Central memory CD8-positive, alpha-beta T cell (primary cell): ENCODE results near the gene SP140L.
"Not testable (repeated sequence)": the region's sequence is repeated elsewhere in the genome, so short reads cannot be mapped to it uniquely, and the experiment has no call there.

ENCODE experiments used
- ATAC-seq: fragments of 150-1000 bp; cut with Tn5 transposase; replicated peaks from 2 replicates; pipeline ENCODE4 v1.10.0; 2022; ENCODE audit warnings: mild to moderate bottlenecking, moderate FRiP score, moderate number of reproducible peaks; ENCODE audit not compliant: poor library complexity, severe bottlenecking; ENCODE audit errors: extremely low read depth
- DNase-seq, 2 donors: peaks; one replicate each; pipeline ENCODE4 v3.0.0; 2021; ENCODE audit warnings: low spot score in 2 of 2
- H3K27ac Mint-ChIP-seq: one replicate; pipeline ENCODE4 v1.8.0; 2022; ENCODE audit warnings: low read depth, mild to moderate bottlenecking, moderate library complexity, mixed read lengths
- H3K27me3 Mint-ChIP-seq: one replicate; pipeline ENCODE4 v1.8.0; 2022; ENCODE audit warnings: mixed read lengths
- H3K36me3 Mint-ChIP-seq: one replicate; pipeline ENCODE4 v1.8.0; 2022; ENCODE audit warnings: mild to moderate bottlenecking, moderate library complexity, mixed read lengths; ENCODE audit not compliant: insufficient read depth
- H3K4me1 Mint-ChIP-seq: one replicate; pipeline ENCODE4 v1.8.0; 2022; ENCODE audit warnings: mixed read lengths
- H3K4me3 Mint-ChIP-seq: one replicate; pipeline ENCODE4 v1.8.0; 2022; ENCODE audit warnings: mild to moderate bottlenecking, moderate library complexity, mixed read lengths
- H3K9me3 Mint-ChIP-seq: one replicate; pipeline ENCODE4 v1.8.0; 2022; ENCODE audit warnings: mixed read lengths

The SP140L gene

DNA sequence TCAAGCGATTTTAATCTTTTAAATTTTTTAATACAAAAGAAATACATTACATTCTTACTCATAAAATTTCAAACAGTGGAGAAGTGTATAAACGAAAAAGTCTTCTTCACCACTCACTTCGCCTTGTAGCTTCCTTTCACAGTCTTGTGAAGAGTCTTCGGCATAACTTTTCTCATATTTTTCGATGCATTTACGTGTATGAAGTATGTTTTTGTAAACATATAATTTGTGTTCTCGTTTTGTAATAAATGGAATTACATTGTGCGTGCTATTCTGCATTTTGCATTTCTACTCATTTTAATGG is 1.1 kb downstream of the SP140L start:
- H3K4me1 Mint-ChIP-seq, result peaks cover 74% of the 10 kb centered on the region
- H3K9me3 Mint-ChIP-seq, result no peaks in the 10 kb centered on the region
- H3K27me3 Mint-ChIP-seq, result no peaks in the 10 kb centered on the region
- peak overlapping the region; percentile 98 for H3K27ac Mint-ChIP-seq
- H3K36me3 Mint-ChIP-seq, result peaks cover 32% of the 10 kb centered on the region
- no peak for ATAC-seq
- no peak for DNase-seq
- H3K4me3 Mint-ChIP-seq, result peak overlapping the region; percentile 98

DNA sequence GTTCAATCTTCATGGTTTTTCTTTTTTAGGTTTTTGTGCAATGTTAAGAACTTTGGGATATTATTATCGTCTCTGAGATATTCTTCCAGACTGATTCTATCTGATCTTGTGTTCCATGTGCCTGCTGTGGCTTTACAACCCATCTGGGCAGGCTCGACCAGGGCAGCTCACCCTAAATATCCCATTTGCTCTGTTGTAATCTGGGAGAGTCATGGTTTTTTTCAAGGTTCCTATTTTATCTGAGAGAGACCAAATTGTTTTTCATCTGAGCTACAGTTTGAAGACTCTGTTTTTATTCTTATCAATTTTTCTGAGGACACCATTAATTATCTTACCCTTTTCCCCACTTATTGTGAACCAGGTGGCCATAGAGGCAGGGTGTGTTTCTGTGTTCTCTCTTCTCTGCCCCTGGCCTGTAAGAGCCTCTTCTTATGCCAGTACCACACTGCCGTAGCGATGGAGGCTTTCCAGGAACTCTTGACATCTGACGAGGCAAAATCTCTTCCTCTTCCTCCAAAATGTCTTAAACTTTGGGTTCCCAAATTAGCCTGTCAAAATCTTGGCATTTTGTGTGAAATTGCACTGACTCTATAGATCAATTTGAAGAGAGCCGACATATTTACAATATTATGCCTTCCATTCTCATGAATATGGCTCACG is 3.1 kb downstream of the SP140L start:
- H3K27me3 Mint-ChIP-seq, result no peaks in the 10 kb centered on the region
- H3K4me3 Mint-ChIP-seq, result peak overlapping the region; percentile 98
- ATAC-seq (no peak), DNase-seq (no peak)
- H3K4me1 Mint-ChIP-seq, result peaks cover 90% of the 10 kb centered on the region
- H3K27ac Mint-ChIP-seq, result peak overlapping the region; percentile 98
- H3K9me3 Mint-ChIP-seq, result no peaks in the 10 kb centered on the region
- H3K36me3 Mint-ChIP-seq, result peaks cover 44% of the 10 kb centered on the region

- ATAC-seq (no peak), DNase-seq (no peak)
- Mint-ChIP-seq H3K27ac (peak overlapping the region; percentile 98), H3K36me3 (peaks cover 46% of the 10 kb centered on the region), H3K4me3 (peak overlapping the region; percentile 98), H3K4me1 (peaks cover 91% of the 10 kb centered on the region), H3K27me3 (no peaks in the 10 kb centered on the region), H3K9me3 (no peaks in the 10 kb centered on the region)
These were observed 3.7 kb downstream of the SP140L start for GRCh38 chr2:230330725-230331124.

- Mint-ChIP-seq H3K27me3 (no peaks in the 10 kb centered on the region), H3K27ac (peak overlapping the region; percentile 19), H3K4me3 (peak overlapping the region; percentile 44), H3K9me3 (no peaks in the 10 kb centered on the region), H3K4me1 (peaks cover 59% of the 10 kb centered on the region), H3K36me3 (peaks cover 27% of the 10 kb centered on the region)
- ATAC-seq, result no peak
- no peak for DNase-seq
These were observed 8.5 kb downstream of the SP140L start for GRCh38 chr2:230335461-230335863.

DNA sequence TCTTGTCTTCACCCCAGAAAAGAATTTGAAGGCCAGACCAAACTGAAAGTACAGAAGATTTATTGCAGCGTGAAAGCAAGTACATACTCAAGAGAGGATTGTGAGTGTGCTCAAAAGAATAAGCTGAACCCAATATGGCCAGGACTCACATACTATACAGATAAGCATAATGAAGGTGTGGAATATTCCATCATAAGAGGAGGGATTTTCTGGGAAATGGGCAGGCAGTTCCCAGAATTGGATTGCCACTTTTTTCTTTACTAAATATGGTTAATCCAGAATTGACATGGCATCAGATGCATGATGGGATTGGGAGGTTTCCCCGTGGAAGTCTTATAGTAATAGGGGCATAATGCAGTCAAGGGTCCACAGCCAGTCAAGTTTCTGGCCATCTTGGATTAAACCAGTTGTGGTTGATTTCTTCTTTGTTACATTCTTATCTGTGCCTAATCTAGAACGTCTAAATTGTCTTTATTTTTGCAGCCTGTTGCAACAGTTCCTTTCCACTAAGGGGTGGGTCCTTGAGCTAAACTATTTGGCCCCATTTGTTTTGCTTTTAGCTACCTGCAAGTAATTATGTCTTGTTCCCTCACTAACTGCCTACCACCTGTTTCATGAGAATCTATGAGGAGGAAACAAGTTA is 9.0 kb downstream of the SP140L start:
- Mint-ChIP-seq H3K27me3 (no peaks in the 10 kb centered on the region), H3K27ac (peak overlapping the region; percentile 19), H3K4me3 (peak overlapping the region; percentile 44), H3K4me1 (peaks cover 54% of the 10 kb centered on the region), H3K36me3 (peaks cover 27% of the 10 kb centered on the region), H3K9me3 (no peaks in the 10 kb centered on the region)
- no peak for DNase-seq
- ATAC-seq, result no peak

- DNase-seq, result peak in 1 of 2 donors; percentile 65
- Mint-ChIP-seq H3K4me3 (peak overlapping the region; percentile 69), H3K36me3 (peaks cover 17% of the 10 kb centered on the region), H3K27ac (peak overlapping the region; percentile 86), H3K4me1 (peaks cover 46% of the 10 kb centered on the region), H3K9me3 (peaks cover 13% of the 10 kb centered on the region)
- H3K27me3 Mint-ChIP-seq, ATAC-seq: not testable (repeated sequence)
These were observed 15.0 kb downstream of the SP140L start for GRCh38 chr2:230341936-230342528.

GRCh38 chr2:230343041-230343624 is 16.1 kb downstream of the SP140L start:
- peaks cover 56% of the 10 kb centered on the region for H3K4me1 Mint-ChIP-seq
- DNase-seq, ATAC-seq, H3K27me3 Mint-ChIP-seq: not testable (repeated sequence)
- peaks cover 18% of the 10 kb centered on the region for H3K36me3 Mint-ChIP-seq
- peak overlapping the region; percentile 69 for H3K4me3 Mint-ChIP-seq
- peaks cover 13% of the 10 kb centered on the region for H3K9me3 Mint-ChIP-seq
- peak overlapping the region; percentile 86 for H3K27ac Mint-ChIP-seq

DNA sequence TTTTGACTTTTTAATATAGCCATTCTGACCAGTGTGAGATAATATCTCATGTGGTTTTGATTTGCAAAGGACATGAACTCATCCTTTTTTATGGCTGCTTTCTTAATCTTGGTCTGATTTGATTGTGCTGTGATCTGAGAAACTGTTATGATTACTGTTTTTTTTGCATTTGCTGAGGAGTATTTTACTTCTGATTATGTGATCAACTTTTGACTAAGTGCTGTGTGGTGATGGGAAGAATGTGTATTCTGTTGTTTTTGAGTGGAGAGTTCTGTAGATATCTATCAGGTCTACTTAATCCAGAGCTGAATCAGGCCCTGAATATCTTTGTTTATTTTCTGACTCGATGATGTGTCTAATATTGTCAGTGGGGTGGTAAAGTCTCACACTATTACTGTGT is 16.8 kb downstream of the SP140L start:
- Mint-ChIP-seq H3K36me3 (peaks cover 18% of the 10 kb centered on the region), H3K4me3 (peak overlapping the region; percentile 69), H3K27me3 (no peaks in the 10 kb centered on the region), H3K9me3 (peaks cover 13% of the 10 kb centered on the region), H3K27ac (peak overlapping the region; percentile 86), H3K4me1 (peaks cover 63% of the 10 kb centered on the region)
- DNase-seq (no peak), ATAC-seq (peak; percentile 47)

GRCh38 chr2:230346465-230346864 is 19.5 kb downstream of the SP140L start:
- Mint-ChIP-seq H3K4me3 (no peak overlapping the region), H3K36me3 (peaks cover 22% of the 10 kb centered on the region), H3K27me3 (no peaks in the 10 kb centered on the region), H3K4me1 (peaks cover 81% of the 10 kb centered on the region), H3K9me3 (peaks cover 13% of the 10 kb centered on the region), H3K27ac (peak overlapping the region; percentile 86)
- ATAC-seq (no peak), DNase-seq (no peak)

- H3K27ac Mint-ChIP-seq, result peak overlapping the region; percentile 86
- ATAC-seq (no peak), DNase-seq (no peak)
- no peak overlapping the region for H3K4me3 Mint-ChIP-seq
- peaks cover 84% of the 10 kb centered on the region for H3K4me1 Mint-ChIP-seq
- peaks cover 23% of the 10 kb centered on the region for H3K36me3 Mint-ChIP-seq
- no peaks in the 10 kb centered on the region for H3K27me3 Mint-ChIP-seq
- peaks cover 13% of the 10 kb centered on the region for H3K9me3 Mint-ChIP-seq
These were observed 20.0 kb downstream of the SP140L start for GRCh38 chr2:230346921-230347533.

GRCh38 chr2:230347659-230348305 is 20.8 kb downstream of the SP140L start:
- DNase-seq, result no peak
- Mint-ChIP-seq H3K36me3 (peaks cover 16% of the 10 kb centered on the region), H3K27ac (peak overlapping the region; percentile 90), H3K27me3 (no peaks in the 10 kb centered on the region), H3K4me3 (peak overlapping the region; percentile 39), H3K4me1 (peaks cover 80% of the 10 kb centered on the region), H3K9me3 (peaks cover 13% of the 10 kb centered on the region)
- no peak for ATAC-seq

DNA sequence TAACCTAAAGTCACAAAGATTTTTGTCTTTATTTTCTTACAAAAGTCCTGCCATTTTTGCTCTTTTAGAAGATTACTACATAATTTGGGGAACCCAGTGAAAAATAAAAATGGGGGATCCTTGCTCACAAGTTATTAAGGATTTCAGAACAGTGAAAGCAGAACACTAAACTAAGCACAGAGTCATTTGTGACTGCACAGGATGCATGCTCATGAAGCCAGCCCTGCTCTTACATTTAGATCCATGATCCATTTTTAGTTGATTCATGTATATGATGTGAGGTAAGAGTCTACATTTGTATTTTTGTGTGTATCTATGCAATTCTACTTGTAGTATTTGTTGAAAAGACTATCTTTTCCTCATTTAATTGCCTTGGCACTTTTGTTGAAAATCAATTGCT is 21.8 kb downstream of the SP140L start:
- Mint-ChIP-seq H3K9me3 (peaks cover 13% of the 10 kb centered on the region), H3K4me1 (peaks cover 71% of the 10 kb centered on the region), H3K36me3 (peaks cover 16% of the 10 kb centered on the region), H3K27ac (peak overlapping the region; percentile 90), H3K27me3 (no peaks in the 10 kb centered on the region), H3K4me3 (no peak overlapping the region)
- DNase-seq, result no peak
- ATAC-seq, result no peak
